ENCODE data around the gene PLA2G2A. TPM values are rescaled to one million over a fixed set of nuclear protein-coding genes. Genes with fewer than 3 reads are reported as not detected.

The PLA2G2A gene
- total RNA-seq, 1 experiment from 2014 or later: 7.1 TPM

GRCh38 chr1:19954059-19954458 is 25.4 kb downstream of the PLA2G2A start:
- no peak overlapping the region for H3K4ac ChIP-seq (ENCODE audit: low read depth, low read length)
- H3K9me3 ChIP-seq (ENCODE audit: control insufficient read depth, low read depth, low read length): peaks cover 13% of the 10 kb centered on the region
- H3K23me2 ChIP-seq (ENCODE audit: insufficient read length, low read depth, low read length, poor library complexity, severe bottlenecking): no peaks in the 10 kb centered on the region
- no peak overlapping the region for H3K27ac ChIP-seq (ENCODE audit: insufficient read length, low read depth, low read length)
- peaks cover 14 to 16% of the 10 kb centered on the region in 2 experiments; a peak in 4 of 5 replicates for H3K9me3 Mint-ChIP-seq
- no peak overlapping the region for H2BK12ac ChIP-seq (ENCODE audit: insufficient read length, low read depth, low read length)
- H3K27me3 ChIP-seq (ENCODE audit: insufficient read depth, low read length): 0 out of 2 replicates have a peak, but pooled peaks cover under 1% of the 10 kb centered on the region
- peaks cover 14 to 15% of the 10 kb centered on the region in 2 experiments for H3K4me1 Mint-ChIP-seq
- peaks cover 19% of the 10 kb centered on the region for H3K27me3 Mint-ChIP-seq (ENCODE audit: low read depth)
- peaks cover 4% of the 10 kb centered on the region; the same call in 1 of the 2 replicates for H3K4me1 ChIP-seq (ENCODE audit: insufficient read depth, low read length)
- no peak overlapping the region for H3K4me3 Mint-ChIP-seq
- no peak overlapping the region for H3K56ac ChIP-seq (ENCODE audit: insufficient read length, low read depth, low read length)
- no CpG with 5 or more reads among the region's 2 CpGs for WGBS (ENCODE audit: extremely low coverage, insufficient read length, low lambda C conversion rate)
- H3K79me2 ChIP-seq (ENCODE audit: insufficient read depth, low read length): no peaks in the 10 kb centered on the region
- no peak overlapping the region for H2BK15ac ChIP-seq (ENCODE audit: low read depth, low read length)
- no peak for TF ChIP-seq CTCF (conservative IDR thresholded peaks at IDR 0.05)
- no peak overlapping the region for H2BK5ac ChIP-seq (ENCODE audit: insufficient read length, low read length)
- no peak overlapping the region for H4K91ac ChIP-seq (ENCODE audit: insufficient read length, low read depth, low read length)
- no peaks in the 10 kb centered on the region for H4K20me1 ChIP-seq (ENCODE audit: control insufficient read depth, insufficient read depth, insufficient read length)
- no peak overlapping the region for H3K18ac ChIP-seq (ENCODE audit: insufficient read length, low read depth, low read length)
- no peak overlapping the region for H2AFZ ChIP-seq (ENCODE audit: low read length)
- H3K14ac ChIP-seq (ENCODE audit: insufficient read depth, low read length): no peak overlapping the region
- H4K8ac ChIP-seq (replicated peaks; ENCODE audit: insufficient read length, low read depth, low read length): no peak overlapping the region
- no peak overlapping the region for H3K4me2 ChIP-seq (ENCODE audit: insufficient read depth, insufficient read length, low read length)
- H3K9ac ChIP-seq (ENCODE audit: extremely low read depth, insufficient read length, low read length): no peak overlapping the region
- H4K5ac ChIP-seq (ENCODE audit: insufficient read length, low read depth, low read length): no peak overlapping the region
- H2AK5ac ChIP-seq (ENCODE audit: insufficient read length, low read length): no peak overlapping the region
- no peak for DNase-seq
- no peak overlapping the region for H3T11ph ChIP-seq (ENCODE audit: low read length)
- H3K79me1 ChIP-seq (ENCODE audit: insufficient read depth, low read depth, low read length, poor library complexity, severe bottlenecking): no peaks in the 10 kb centered on the region
- H2BK20ac ChIP-seq (ENCODE audit: low read depth, low read length, poor library complexity, severe bottlenecking): no peak overlapping the region
- no peak overlapping the region for H3K27ac Mint-ChIP-seq
- H3K23ac ChIP-seq (ENCODE audit: insufficient read length, low read depth, low read length): no peak overlapping the region
- H2BK120ac ChIP-seq (ENCODE audit: low read depth, low read length, poor library complexity, severe bottlenecking): no peak overlapping the region
- H3K36me3 Mint-ChIP-seq (ENCODE audit: insufficient read depth in 1 of 3, low read depth in 3 of 3): peaks cover 0 to 6% (median 5%) of the 10 kb centered on the region in 3 experiments; a peak in 5 of 7 replicates

All from H9 (cell line).